HepG2 (cell line): ENCODE data around the gene KIAA1958. TPM values are rescaled to one million over a fixed set of nuclear protein-coding genes. Genes with fewer than 3 reads are reported as not detected.

Experiments used
- ATAC-seq: fragments of 200-7000 bp; cut with Tn5 transposase; 3 replicates; pipeline ENCODE4 v1.9.1; 2020; ENCODE audit warnings: mild to moderate bottlenecking, moderate library complexity
- BruUV-seq: library from RNA; stranded (reverse); fragments of 400-500 nt; replicated peaks from 2 replicates; lab custom pipeline; 2021; lab: Mats Ljungman, UMichigan
- CTCF ChIA-PET: fragments of 300-600 bp; formaldehyde crosslinking; extraction: SDS; loops from one replicate; lab custom pipeline; 2021; ENCODE audit warnings: low total read pairs, inconsistent platforms, low intra/inter-chr PET ratio; lab: Yijun Ruan, JAX
- POLR2A ChIA-PET: fragments of 350-600 bp; sonication (Branson Sonifier 250); formaldehyde crosslinking; loops from one replicate; lab custom pipeline; 2020; ENCODE audit warnings: antibody characterized with exemption, inconsistent platforms; lab: Yijun Ruan, JAX
- DNase-seq: peaks from one replicate; pipeline ENCODE4 v3.0.0-alpha.2; 2015; ENCODE audit warnings: low spot score
- FAIRE-seq: peaks from 3 replicates; lab custom pipeline; 2011; peaks lifted over from hg19 to GRCh38; lab: Jason Lieb, UNC
- H2AFZ ChIP-seq: one replicate; pipeline ENCODE4 v1.6.1; 2011; ENCODE audit warnings: low read length, inconsistent platforms
- H3K27ac ChIP-seq: fragments of 300-600 bp; 3 replicates; pipeline ENCODE4 v1.8.0; 2011; ENCODE audit warnings: mixed run types, mild to moderate bottlenecking, mixed read lengths, low read length, inconsistent platforms; ENCODE audit not compliant: insufficient read depth; ENCODE audit errors: extremely low read length
- H3K27me3 ChIP-seq, 2 experiments: fragments of 200-600 bp in 1 of 2; 2 replicates in 1 of 2; 3 replicates in 1 of 2; pipeline versions ENCODE4 v1.6.0 to v1.8.0; 2011; ENCODE audit warnings: low read length in 2 of 2, mild to moderate bottlenecking in 2 of 2, moderate library complexity in 2 of 2, inconsistent platforms in 1 of 2; ENCODE audit not compliant: insufficient read depth in 2 of 2, control insufficient read depth in 1 of 2
- H3K36me3 ChIP-seq, 2 experiments: fragments of 200-600 bp in 1 of 2; replicated peaks in 1 of 2; 2 replicates in 1 of 2; 3 replicates in 1 of 2; pipeline versions ENCODE4 v1.5.1 to v1.8.0; 2011; ENCODE audit warnings: low read length in 2 of 2, inconsistent platforms in 1 of 2; ENCODE audit not compliant: insufficient read depth in 2 of 2, control insufficient read depth in 1 of 2
- H3K4me1 ChIP-seq: 2 replicates; pipeline ENCODE4 v1.5.1; 2012; ENCODE audit warnings: low read length, inconsistent platforms; ENCODE audit not compliant: insufficient read depth
- H3K4me2 ChIP-seq: 2 replicates; pipeline ENCODE4 v1.6.0; 2011; ENCODE audit warnings: low read depth, low read length, inconsistent platforms
- H3K4me3 ChIP-seq, 3 experiments: fragments of 200-600 bp in 1 of 3; sonication (generic), shearing (Covaris generic) in 1 of 3; replicated peaks in 1 of 3; 2 replicates each; pipeline ENCODE4 v1.5.1; 2011 to 2016; ENCODE audit warnings: low read length in 3 of 3, inconsistent platforms in 2 of 3, low read depth in 2 of 3, mild to moderate bottlenecking in 2 of 3, control low read depth in 1 of 3, mixed read lengths in 1 of 3; ENCODE audit not compliant: insufficient read depth in 1 of 3
- H3K79me2 ChIP-seq: one replicate; pipeline ENCODE4 v1.6.1; 2011; ENCODE audit warnings: low read length, inconsistent platforms; ENCODE audit not compliant: insufficient read depth
- H3K9ac ChIP-seq: 2 replicates; pipeline ENCODE4 v1.6.0; 2011; ENCODE audit warnings: mild to moderate bottlenecking, low read depth, low read length, inconsistent platforms; ENCODE audit not compliant: insufficient read depth
- H3K9me3 ChIP-seq: 2 replicates; pipeline ENCODE4 v1.5.1; 2012; ENCODE audit warnings: mild to moderate bottlenecking, low read length
- H4K20me1 ChIP-seq: 2 replicates; pipeline ENCODE4 v1.6.0; 2011; ENCODE audit warnings: inconsistent platforms, mild to moderate bottlenecking, low read length, moderate library complexity; ENCODE audit not compliant: insufficient read depth
- BCLAF1 ChIP-seq: fragments of 450-650 bp; IDR thresholded peaks from 2 replicates; pipeline ENCODE4 v1.6.1; 2017; ENCODE audit warnings: mild to moderate bottlenecking
- BRCA1 ChIP-seq: sonication (generic); formaldehyde crosslinking; IDR thresholded peaks from 2 replicates; pipeline ENCODE4 v1.4.0; 2020; ENCODE audit warnings: missing genetic modification reagents
- EEA1 ChIP-seq: sonication (generic); formaldehyde crosslinking; IDR thresholded peaks from 2 replicates; pipeline ENCODE4 v1.5.1; 2020; ENCODE audit warnings: mild to moderate bottlenecking, missing genetic modification reagents, borderline replicate concordance
- HDAC1 ChIP-seq: sonication (generic); formaldehyde crosslinking; IDR thresholded peaks from 2 replicates; pipeline ENCODE4 v1.5.1; 2020; ENCODE audit warnings: mild to moderate bottlenecking, missing genetic modification reagents
- MTA3 ChIP-seq: sonication (generic); formaldehyde crosslinking; IDR thresholded peaks from 2 replicates; pipeline ENCODE4 v1.4.0; 2020; ENCODE audit warnings: missing genetic modification reagents
- NFE2 ChIP-seq: sonication (generic); formaldehyde crosslinking; IDR thresholded peaks from 2 replicates; pipeline ENCODE4 v1.4.0; 2020; ENCODE audit warnings: missing genetic modification reagents
- NR1H2 ChIP-seq: sonication (generic); formaldehyde crosslinking; IDR thresholded peaks from 2 replicates; pipeline ENCODE4 v1.8.1; 2022; ENCODE audit warnings: low read depth, missing genetic modification reagents, borderline replicate concordance
- RAD21 ChIP-seq: fragments of 450-650 bp; formaldehyde crosslinking; IDR thresholded peaks from 2 replicates; pipeline ENCODE4 v1.5.0; 2020; ENCODE audit warnings: mild to moderate bottlenecking
- SETDB1 ChIP-seq: sonication (generic); formaldehyde crosslinking; IDR thresholded peaks from 2 replicates; pipeline ENCODE4 v1.5.1; 2020; ENCODE audit warnings: missing genetic modification reagents, mild to moderate bottlenecking, borderline replicate concordance
- SMAD3 ChIP-seq: sonication (generic); formaldehyde crosslinking; IDR thresholded peaks from 2 replicates; pipeline ENCODE4 v1.4.0; 2020; ENCODE audit warnings: missing genetic modification reagents
- ZNF547 ChIP-seq: sonication (generic); formaldehyde crosslinking; IDR thresholded peaks from 2 replicates; pipeline ENCODE4 v1.5.1; 2020; ENCODE audit warnings: mild to moderate bottlenecking, missing genetic modification reagents
- ZNF724P ChIP-seq: sonication (generic); formaldehyde crosslinking; IDR thresholded peaks from 2 replicates; pipeline ENCODE4 v1.8.0; 2022; ENCODE audit warnings: missing genetic modification reagents, borderline replicate concordance
- WGBS: methylation state at CpG from one replicate; pipeline ENCODE4 v1.1.6; 2017; ENCODE audit warnings: low lambda C conversion rate; 5-methylcytosine and 5-hydroxymethylcytosine counted together
- in situ Hi-C: cut with HindIII; loops from 2 replicates; pipeline ENCODE4 v1.10.0; 2017; ENCODE audit warnings: low pct_unique_long_range_greater_than_20kb; ENCODE audit not compliant: extremely low pct_ligation_motif_present
- intact Hi-C: fragments of 100-400 bp; cut with micrococcal nuclease; formaldehyde crosslinking; loops from one replicate; pipeline ENCODE4 v1.10.0; 2022; ENCODE audit not compliant: unreplicated experiment
- polyA plus RNA-seq, 8 experiments: library from polyadenylated mRNA; depleted of rRNA in 3 of 8; stranded (reverse) in 7 of 8; unstranded in 1 of 8; fragments of >200 nt; fragmentation: Illumina TruSeq in 4 of 8; extraction: Trizol in 4 of 8; gene quantifications; 2 replicates each; pipeline versions ENCODE4 v1.2.1 to v1.2.3, GENCODE V29; 2011 to 2016; ENCODE audit warnings: low read depth in 4 of 8, missing spikeins in 1 of 8, mixed read lengths in 1 of 8; ENCODE audit not compliant: insufficient read depth in 1 of 8
- total RNA-seq, 5 experiments: library from RNA; depleted of rRNA; stranded (reverse); fragments of >200 nt; fragmentation: Illumina TruSeq; extraction: Trizol; gene quantifications; 2 replicates each; pipeline ENCODE4 v1.2.3, GENCODE V29; 2016; ENCODE audit warnings: low read depth in 1 of 5
- TF ChIP-seq, protein P1 (sequence below): sonication (generic); formaldehyde crosslinking; conservative IDR thresholded peaks from 2 replicates; pipeline ENCODE4 v1.4.0; 2020; ENCODE audit warnings: mild to moderate bottlenecking, missing genetic modification reagents, moderate library complexity
- TF ChIP-seq, protein P2 (sequence below): IDR thresholded peaks from 2 replicates; pipeline ENCODE4 v1.4.0; 2020; ENCODE audit warnings: mild to moderate bottlenecking, missing genetic modification reagents

Gene KIAA1958
- total and polyA plus RNA-seq, 2 of the 13 experiments (the other 11 are each of a cell fraction or from before 2014, with no cell fraction given), result 8.5 to 10.3 TPM

DNA sequence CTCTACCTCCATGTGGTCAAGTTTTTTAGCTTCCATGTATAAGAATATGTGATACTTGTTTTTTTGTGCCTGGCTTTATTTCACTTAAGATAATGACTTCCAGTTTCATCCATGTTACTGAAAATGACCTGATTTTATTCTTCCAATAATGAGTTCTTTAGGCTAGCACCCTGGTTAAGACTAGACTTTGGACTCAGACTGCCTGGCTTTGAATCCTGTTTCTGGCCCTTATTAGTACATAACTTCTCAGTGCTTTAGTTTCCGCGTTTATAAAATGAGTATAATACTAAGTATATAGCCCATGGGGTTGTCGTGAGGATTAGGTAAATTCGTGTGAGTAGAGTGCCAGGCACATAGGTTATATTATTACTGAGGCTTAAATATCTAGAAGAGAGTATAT, 18.5 kb downstream of the KIAA1958 start:
- Histone ChIP-seq H3K9me3 (no peaks in the 10 kb centered on the region), H3K36me3 (peaks cover 0 to 1% of the 10 kb centered on the region in 2 experiments; a peak in 3 of 5 replicates), H3K27ac (peak overlapping the region; percentile 58), H3K4me1 (peaks cover 85% of the 10 kb centered on the region), H3K27me3 (no peaks in the 10 kb centered on the region), H3K4me3 (no peak overlapping the region; a peak in 1 of 6 replicates), H3K79me2 (peaks cover 90% of the 10 kb centered on the region), H3K4me2 (peak overlapping the region; percentile 36), H3K9ac (no peak overlapping the region), H4K20me1 (peaks cover 17% of the 10 kb centered on the region), H2AFZ (no peak overlapping the region)
- BruUV-seq, result no TSS peak
- WGBS, result 40% methylated on average over 4 of the region's 4 CpGs
- intact Hi-C loops (loop anchor here (1.0 kb wide), 1 partner anchor 9 kb away; no protein-coding TSS in a partner anchor), in situ Hi-C loops (no loop called here)
- peak; percentile 20 for DNase-seq
- ChIA-PET POLR2A (interaction anchor here (0.8 kb wide), 1 partner anchor 13 kb away, joined by 4 read pairs; no protein-coding TSS in a partner anchor), CTCF (no interaction called here)
- no peak for FAIRE-seq
- ATAC-seq, result peak; percentile 45
- TF ChIP-seq ZNF547 (CRISPR knock-in tag), result no peak
- no peak for TF ChIP-seq ZNF724P
- no peak for TF ChIP-seq MTA3
- TF ChIP-seq RAD21 (CRISPR knock-in tag), result no peak
- no peak for TF ChIP-seq NR1H2 (CRISPR knock-in tag)
- TF ChIP-seq BCLAF1, result no peak
- no peak for TF ChIP-seq SETDB1 (CRISPR knock-in tag)
- no peak for TF ChIP-seq BRCA1
- TF ChIP-seq, protein P1, sequence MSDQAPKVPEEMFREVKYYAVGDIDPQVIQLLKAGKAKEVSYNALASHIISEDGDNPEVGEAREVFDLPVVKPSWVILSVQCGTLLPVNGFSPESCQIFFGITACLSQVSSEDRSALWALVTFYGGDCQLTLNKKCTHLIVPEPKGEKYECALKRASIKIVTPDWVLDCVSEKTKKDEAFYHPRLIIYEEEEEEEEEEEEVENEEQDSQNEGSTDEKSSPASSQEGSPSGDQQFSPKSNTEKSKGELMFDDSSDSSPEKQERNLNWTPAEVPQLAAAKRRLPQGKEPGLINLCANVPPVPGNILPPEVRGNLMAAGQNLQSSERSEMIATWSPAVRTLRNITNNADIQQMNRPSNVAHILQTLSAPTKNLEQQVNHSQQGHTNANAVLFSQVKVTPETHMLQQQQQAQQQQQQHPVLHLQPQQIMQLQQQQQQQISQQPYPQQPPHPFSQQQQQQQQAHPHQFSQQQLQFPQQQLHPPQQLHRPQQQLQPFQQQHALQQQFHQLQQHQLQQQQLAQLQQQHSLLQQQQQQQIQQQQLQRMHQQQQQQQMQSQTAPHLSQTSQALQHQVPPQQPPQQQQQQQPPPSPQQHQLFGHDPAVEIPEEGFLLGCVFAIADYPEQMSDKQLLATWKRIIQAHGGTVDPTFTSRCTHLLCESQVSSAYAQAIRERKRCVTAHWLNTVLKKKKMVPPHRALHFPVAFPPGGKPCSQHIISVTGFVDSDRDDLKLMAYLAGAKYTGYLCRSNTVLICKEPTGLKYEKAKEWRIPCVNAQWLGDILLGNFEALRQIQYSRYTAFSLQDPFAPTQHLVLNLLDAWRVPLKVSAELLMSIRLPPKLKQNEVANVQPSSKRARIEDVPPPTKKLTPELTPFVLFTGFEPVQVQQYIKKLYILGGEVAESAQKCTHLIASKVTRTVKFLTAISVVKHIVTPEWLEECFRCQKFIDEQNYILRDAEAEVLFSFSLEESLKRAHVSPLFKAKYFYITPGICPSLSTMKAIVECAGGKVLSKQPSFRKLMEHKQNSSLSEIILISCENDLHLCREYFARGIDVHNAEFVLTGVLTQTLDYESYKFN (CRISPR knock-in tag), result no peak; the same call in 1 of the 2 replicates
- TF ChIP-seq EEA1 (CRISPR knock-in tag), result no peak
- TF ChIP-seq, protein P2, sequence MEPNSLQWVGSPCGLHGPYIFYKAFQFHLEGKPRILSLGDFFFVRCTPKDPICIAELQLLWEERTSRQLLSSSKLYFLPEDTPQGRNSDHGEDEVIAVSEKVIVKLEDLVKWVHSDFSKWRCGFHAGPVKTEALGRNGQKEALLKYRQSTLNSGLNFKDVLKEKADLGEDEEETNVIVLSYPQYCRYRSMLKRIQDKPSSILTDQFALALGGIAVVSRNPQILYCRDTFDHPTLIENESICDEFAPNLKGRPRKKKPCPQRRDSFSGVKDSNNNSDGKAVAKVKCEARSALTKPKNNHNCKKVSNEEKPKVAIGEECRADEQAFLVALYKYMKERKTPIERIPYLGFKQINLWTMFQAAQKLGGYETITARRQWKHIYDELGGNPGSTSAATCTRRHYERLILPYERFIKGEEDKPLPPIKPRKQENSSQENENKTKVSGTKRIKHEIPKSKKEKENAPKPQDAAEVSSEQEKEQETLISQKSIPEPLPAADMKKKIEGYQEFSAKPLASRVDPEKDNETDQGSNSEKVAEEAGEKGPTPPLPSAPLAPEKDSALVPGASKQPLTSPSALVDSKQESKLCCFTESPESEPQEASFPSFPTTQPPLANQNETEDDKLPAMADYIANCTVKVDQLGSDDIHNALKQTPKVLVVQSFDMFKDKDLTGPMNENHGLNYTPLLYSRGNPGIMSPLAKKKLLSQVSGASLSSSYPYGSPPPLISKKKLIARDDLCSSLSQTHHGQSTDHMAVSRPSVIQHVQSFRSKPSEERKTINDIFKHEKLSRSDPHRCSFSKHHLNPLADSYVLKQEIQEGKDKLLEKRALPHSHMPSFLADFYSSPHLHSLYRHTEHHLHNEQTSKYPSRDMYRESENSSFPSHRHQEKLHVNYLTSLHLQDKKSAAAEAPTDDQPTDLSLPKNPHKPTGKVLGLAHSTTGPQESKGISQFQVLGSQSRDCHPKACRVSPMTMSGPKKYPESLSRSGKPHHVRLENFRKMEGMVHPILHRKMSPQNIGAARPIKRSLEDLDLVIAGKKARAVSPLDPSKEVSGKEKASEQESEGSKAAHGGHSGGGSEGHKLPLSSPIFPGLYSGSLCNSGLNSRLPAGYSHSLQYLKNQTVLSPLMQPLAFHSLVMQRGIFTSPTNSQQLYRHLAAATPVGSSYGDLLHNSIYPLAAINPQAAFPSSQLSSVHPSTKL (CRISPR knock-in tag), result no peak
- no peak for TF ChIP-seq HDAC1 (CRISPR knock-in tag)
- no peak for TF ChIP-seq SMAD3 (CRISPR knock-in tag)
- TF ChIP-seq NFE2 (CRISPR knock-in tag), result no peak
